C4-2B (cell line): ENCODE data around the gene THBS4.
"Not testable (repeated sequence)": the region's sequence is repeated elsewhere in the genome, so short reads cannot be mapped to it uniquely, and the experiment has no call there.

Experiments
- H3K27ac ChIP-seq: fragments of 450-650 bp; 2 replicates; pipeline ENCODE4 v1.5.1; 2017
- ZFX ChIP-seq: fragments of 450-650 bp; IDR thresholded peaks from 2 replicates; pipeline ENCODE4 v1.6.1; 2017
- TF ChIP-seq, protein P1 (sequence below): fragments of 450-650 bp; conservative IDR thresholded peaks from 2 replicates; pipeline ENCODE4 v1.5.1; 2017; ENCODE audit warnings: mild to moderate bottlenecking

Gene THBS4

DNA sequence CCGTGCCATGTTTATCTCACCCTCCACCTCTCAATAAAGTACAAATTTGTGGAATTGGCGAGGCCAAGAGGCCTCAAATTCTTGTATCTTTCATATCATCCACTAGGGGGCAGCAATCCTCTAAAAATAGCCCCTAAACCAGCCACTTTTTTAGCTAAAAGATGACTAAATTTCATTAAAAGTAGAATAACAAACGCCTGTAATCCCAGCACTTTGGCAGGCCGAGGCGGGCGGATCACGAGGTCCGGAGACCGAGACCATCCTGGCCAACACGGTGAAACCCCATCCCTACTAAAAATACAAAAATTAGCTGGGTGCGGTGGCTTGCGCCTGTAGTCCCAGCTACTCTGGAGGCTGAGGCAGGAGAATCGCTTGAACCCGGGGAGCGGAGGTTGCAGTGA is 56.6 kb downstream of the THBS4 start:
- not testable (repeated sequence) for H3K27ac ChIP-seq

DNA sequence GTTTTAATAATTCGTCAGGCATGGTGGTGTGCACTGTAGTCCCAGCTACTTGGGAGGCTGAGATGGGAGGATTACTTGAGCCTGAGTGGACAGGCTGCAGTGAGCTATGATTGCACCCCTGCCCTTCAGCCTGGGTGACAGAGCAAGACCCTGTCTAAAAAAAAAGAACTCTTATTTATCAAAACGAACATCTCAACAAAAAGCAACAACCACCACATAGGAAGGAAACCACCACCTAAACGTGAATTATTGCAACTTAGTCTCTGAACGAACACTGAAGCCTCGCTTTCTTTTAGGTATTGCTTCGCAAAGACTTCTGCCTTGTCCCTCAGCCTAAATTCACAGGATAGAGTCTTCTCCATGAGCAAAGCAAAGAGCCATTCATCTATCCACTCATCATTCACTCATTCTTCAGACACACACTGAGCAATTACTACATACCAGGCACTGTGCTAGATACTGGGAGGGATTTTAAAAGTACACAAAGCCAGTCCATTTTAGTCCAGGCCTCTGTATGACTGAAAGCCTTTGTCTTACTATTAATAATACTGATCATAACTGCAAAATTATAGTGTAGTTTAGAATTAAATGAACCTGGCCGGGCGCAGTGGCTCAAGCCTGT is 57.4 kb downstream of the THBS4 start:
- H3K27ac ChIP-seq = no peak overlapping the region; the same call in 1 of the 2 replicates
- TF ChIP-seq ZFX = no peak
- TF ChIP-seq, protein P1, sequence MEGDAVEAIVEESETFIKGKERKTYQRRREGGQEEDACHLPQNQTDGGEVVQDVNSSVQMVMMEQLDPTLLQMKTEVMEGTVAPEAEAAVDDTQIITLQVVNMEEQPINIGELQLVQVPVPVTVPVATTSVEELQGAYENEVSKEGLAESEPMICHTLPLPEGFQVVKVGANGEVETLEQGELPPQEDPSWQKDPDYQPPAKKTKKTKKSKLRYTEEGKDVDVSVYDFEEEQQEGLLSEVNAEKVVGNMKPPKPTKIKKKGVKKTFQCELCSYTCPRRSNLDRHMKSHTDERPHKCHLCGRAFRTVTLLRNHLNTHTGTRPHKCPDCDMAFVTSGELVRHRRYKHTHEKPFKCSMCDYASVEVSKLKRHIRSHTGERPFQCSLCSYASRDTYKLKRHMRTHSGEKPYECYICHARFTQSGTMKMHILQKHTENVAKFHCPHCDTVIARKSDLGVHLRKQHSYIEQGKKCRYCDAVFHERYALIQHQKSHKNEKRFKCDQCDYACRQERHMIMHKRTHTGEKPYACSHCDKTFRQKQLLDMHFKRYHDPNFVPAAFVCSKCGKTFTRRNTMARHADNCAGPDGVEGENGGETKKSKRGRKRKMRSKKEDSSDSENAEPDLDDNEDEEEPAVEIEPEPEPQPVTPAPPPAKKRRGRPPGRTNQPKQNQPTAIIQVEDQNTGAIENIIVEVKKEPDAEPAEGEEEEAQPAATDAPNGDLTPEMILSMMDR = no peak

More for the DNA sequence above, 56.6 kb downstream of the THBS4 start:
- TF ChIP-seq, protein P1 = peak; percentile 78

DNA sequence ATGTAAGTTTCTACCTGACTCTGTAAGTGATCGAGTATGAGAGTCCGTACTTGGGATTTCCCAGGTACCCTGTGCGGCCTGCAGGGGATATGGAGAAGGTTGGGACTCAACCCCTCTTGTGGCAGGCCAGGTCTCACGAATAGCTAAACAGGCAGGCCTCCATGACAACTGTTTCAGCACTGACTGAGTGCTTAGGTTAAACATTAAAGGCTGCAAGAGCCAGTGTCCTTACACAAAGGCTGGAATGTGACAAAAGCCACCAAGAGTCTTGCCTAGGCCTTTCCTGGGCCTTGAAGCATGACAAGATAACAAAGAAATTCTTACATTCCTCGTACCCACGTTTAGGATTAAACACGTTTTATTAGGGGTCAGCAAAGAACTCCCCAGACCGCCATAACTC is 58.6 kb downstream of the THBS4 start:
- TF ChIP-seq ZFX = no peak
- TF ChIP-seq, protein P1 = no peak
- no peak overlapping the region for H3K27ac ChIP-seq

DNA sequence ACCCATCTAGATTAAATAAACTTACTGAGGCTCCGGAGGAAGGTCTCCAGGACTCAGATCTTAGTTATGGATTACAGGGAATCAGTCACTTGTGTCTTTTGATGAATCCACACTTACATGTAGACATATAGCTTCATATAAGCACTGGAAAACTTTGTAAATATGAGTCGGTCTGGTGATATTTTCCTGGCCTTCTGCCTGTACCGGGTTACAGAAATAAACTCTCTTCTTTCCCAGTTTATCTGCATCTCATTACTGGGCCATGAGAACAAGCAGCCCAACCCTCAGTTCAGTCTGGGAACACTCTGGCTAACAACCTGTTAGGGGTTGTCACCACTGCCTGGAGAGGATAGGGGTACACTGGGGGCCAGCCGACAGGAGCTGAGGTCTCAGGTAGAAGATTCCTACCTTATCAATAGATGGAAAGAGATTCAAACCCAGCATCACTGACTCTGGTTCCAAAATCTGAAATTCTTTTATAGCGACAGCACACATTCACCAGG is 59.1 kb downstream of the THBS4 start:
- no peak for TF ChIP-seq ZFX
- TF ChIP-seq, protein P1 = no peak
- H3K27ac ChIP-seq = no peak overlapping the region

DNA sequence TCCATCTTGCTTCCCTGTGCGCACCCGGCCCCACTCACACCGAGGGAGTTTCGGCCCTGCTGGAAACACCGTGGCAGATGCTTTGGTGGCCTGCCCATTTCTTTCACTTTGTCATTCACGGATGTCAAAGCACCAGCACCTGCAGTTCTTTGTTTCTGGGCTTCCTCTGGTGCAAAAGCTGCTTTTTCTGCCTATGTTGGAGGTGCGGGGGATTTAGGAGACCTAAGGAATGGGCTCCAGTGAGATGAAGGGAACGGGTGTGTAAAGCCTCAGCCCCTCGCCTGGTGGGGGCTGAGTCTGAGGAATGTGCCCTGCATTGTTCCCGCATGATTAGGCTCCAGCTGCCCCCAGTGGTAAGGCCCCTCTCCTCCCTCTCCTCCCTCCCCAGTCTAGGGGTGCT is 62.3 kb downstream of the THBS4 start:
- H3K27ac ChIP-seq = no peak overlapping the region
- TF ChIP-seq ZFX = no peak
- TF ChIP-seq, protein P1 = no peak

DNA sequence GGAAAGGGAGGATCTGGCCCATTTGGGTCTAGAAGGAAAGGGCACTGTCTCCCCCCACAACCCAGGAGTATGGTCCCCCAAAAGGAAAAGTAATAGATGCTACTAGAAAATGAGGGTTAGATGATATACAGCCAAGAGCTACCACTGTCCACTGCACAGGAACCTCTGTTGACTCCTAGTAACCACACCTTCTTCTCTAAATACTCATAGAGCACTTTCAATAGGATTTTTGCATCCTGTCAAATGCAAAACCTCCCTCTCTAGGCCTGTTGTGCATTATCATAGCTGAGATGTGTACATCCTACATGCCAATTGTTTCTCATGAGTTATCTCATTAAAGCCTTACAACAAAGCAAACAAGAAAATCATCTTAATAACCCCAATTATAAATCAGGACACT is 66.8 kb downstream of the THBS4 start:
- TF ChIP-seq ZFX = no peak
- TF ChIP-seq, protein P1 = no peak
- H3K27ac ChIP-seq = no peak overlapping the region

DNA sequence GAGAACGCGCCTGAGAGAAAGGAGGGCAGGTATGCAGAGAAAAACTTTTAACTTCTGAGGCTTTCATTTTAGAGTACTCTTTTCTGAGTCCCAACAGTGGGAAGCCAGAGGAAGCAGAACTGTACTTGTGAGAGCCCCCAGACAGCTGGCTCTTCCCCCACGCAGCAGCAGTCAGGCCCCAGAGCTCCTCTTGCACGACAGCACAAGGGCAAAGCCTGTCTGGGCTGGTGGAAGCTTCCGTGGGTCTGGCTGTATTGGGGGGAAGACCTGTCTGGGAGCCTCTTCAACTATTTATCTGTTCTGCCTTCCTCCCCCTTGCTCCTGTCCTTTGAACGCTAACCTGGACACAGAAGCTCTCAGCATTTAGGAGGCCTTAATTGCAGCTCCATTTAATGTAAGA is 68.2 kb downstream of the THBS4 start:
- no peak overlapping the region for H3K27ac ChIP-seq
- TF ChIP-seq ZFX = no peak
- TF ChIP-seq, protein P1 = no peak
